Astrocyte (in vitro differentiated cells and primary cell): ENCODE data around the gene ZNF385B.

Experiments
- EZH2 ChIP-seq: IDR thresholded peaks from 2 replicates; pipeline ENCODE4 v1.6.1; 2012; ENCODE audit warnings: mild to moderate bottlenecking, low read length, inconsistent platforms; ENCODE audit not compliant: insufficient read depth
- TF ChIP-seq, protein P1 (sequence below): IDR thresholded peaks from 2 replicates; pipeline ENCODE4 v1.5.1; 2011; ENCODE audit warnings: low read depth, mild to moderate bottlenecking, inconsistent platforms, low read length, moderate library complexity; ENCODE audit not compliant: insufficient read depth

GRCh38 chr2:179787601-179788000 is 73.8 kb downstream of the ZNF385B start:
- TF ChIP-seq, protein P1, sequence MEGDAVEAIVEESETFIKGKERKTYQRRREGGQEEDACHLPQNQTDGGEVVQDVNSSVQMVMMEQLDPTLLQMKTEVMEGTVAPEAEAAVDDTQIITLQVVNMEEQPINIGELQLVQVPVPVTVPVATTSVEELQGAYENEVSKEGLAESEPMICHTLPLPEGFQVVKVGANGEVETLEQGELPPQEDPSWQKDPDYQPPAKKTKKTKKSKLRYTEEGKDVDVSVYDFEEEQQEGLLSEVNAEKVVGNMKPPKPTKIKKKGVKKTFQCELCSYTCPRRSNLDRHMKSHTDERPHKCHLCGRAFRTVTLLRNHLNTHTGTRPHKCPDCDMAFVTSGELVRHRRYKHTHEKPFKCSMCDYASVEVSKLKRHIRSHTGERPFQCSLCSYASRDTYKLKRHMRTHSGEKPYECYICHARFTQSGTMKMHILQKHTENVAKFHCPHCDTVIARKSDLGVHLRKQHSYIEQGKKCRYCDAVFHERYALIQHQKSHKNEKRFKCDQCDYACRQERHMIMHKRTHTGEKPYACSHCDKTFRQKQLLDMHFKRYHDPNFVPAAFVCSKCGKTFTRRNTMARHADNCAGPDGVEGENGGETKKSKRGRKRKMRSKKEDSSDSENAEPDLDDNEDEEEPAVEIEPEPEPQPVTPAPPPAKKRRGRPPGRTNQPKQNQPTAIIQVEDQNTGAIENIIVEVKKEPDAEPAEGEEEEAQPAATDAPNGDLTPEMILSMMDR, result no peak
- no peak for TF ChIP-seq EZH2
